ENCODE results near the gene IPO5. TPM values are rescaled to one million over a fixed set of nuclear protein-coding genes. Genes with fewer than 3 reads are reported as not detected.

IPO5 gene
- total RNA-seq, 4 donors from 2014 or later, result 104 to 212 (median 147) TPM

GRCh38 chr13:98019186-98019585, 65.7 kb downstream of the IPO5 start:
- Histone ChIP-seq H3K4me3 (no peak overlapping the region), H3K36me3 (no peaks in the 10 kb centered on the region), H3K9me3 (no peaks in the 10 kb centered on the region), H3K27ac (no peak overlapping the region), H3K4me1 (no peaks in the 10 kb centered on the region), H3K27me3 (no peaks in the 10 kb centered on the region)
- intact Hi-C loops (cut with DNase I; ENCODE audit: low total_unique reads), result no loop called here
- TF ChIP-seq, protein P1, sequence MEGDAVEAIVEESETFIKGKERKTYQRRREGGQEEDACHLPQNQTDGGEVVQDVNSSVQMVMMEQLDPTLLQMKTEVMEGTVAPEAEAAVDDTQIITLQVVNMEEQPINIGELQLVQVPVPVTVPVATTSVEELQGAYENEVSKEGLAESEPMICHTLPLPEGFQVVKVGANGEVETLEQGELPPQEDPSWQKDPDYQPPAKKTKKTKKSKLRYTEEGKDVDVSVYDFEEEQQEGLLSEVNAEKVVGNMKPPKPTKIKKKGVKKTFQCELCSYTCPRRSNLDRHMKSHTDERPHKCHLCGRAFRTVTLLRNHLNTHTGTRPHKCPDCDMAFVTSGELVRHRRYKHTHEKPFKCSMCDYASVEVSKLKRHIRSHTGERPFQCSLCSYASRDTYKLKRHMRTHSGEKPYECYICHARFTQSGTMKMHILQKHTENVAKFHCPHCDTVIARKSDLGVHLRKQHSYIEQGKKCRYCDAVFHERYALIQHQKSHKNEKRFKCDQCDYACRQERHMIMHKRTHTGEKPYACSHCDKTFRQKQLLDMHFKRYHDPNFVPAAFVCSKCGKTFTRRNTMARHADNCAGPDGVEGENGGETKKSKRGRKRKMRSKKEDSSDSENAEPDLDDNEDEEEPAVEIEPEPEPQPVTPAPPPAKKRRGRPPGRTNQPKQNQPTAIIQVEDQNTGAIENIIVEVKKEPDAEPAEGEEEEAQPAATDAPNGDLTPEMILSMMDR (IDR thresholded peaks at IDR 0.05), result no peak
- TF ChIP-seq POLR2A (IDR thresholded peaks at IDR 0.05), result no peak
- no peak for DNase-seq

DNA sequence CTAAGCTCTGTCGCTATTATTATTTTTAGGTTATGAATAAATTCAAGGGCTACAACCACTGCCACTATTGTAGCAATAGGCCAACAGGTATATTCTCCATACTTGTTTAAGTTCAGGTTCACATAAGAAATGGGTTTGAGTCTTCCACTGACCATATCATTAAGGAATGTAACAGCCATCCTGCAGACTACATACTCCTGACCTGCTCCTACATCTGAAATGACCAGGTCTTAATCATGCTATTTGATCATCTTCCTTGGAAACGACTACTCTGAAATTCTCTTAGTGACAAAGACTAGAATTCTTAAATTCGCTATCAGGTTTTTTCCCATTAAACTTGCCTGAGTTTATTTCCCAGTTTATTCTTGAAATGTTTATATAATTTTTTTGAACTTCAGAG, 66.8 kb downstream of the IPO5 start:
- intact Hi-C loops (cut with DNase I; ENCODE audit: low total_unique reads), result no loop called here
- Histone ChIP-seq H3K27me3 (no peaks in the 10 kb centered on the region), H3K9me3 (no peaks in the 10 kb centered on the region), H3K4me1 (no peaks in the 10 kb centered on the region), H3K36me3 (no peaks in the 10 kb centered on the region), H3K4me3 (no peak overlapping the region), H3K27ac (no peak overlapping the region)
- no peak for TF ChIP-seq POLR2A (IDR thresholded peaks at IDR 0.05)
- TF ChIP-seq, protein P1 (IDR thresholded peaks at IDR 0.05), result no peak
- DNase-seq, result no peak

DNA sequence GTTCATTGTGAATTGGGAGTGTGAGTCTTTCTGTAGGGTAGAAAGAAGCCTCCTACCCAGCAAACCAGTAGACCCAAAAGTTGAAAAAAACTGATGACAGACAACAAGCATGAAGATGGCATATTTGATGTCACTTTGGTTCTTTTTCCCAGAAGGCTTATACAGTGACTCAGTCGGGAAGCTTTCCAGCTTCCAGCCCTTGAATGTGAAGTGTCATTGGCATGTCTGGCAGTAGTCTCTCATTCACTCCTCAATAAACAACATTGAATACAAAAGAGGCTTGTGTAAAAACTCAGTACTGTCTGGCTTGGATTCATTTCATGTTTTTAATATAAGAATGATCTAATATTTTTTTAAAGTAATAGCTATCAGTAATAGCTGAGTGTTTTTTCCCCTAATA, 68.7 kb downstream of the IPO5 start:
- no peaks in the 10 kb centered on the region for H3K36me3 ChIP-seq
- intact Hi-C loops (cut with DNase I; ENCODE audit: low total_unique reads), result no loop called here
- no peak for TF ChIP-seq POLR2A (IDR thresholded peaks at IDR 0.05)
- TF ChIP-seq, protein P1 (IDR thresholded peaks at IDR 0.05), result no peak
- H3K4me1 ChIP-seq, result no peaks in the 10 kb centered on the region
- H3K27ac ChIP-seq, result no peak overlapping the region
- no peaks in the 10 kb centered on the region for H3K27me3 ChIP-seq
- no peak for DNase-seq
- H3K9me3 ChIP-seq, result no peaks in the 10 kb centered on the region
- no peak overlapping the region for H3K4me3 ChIP-seq

DNA sequence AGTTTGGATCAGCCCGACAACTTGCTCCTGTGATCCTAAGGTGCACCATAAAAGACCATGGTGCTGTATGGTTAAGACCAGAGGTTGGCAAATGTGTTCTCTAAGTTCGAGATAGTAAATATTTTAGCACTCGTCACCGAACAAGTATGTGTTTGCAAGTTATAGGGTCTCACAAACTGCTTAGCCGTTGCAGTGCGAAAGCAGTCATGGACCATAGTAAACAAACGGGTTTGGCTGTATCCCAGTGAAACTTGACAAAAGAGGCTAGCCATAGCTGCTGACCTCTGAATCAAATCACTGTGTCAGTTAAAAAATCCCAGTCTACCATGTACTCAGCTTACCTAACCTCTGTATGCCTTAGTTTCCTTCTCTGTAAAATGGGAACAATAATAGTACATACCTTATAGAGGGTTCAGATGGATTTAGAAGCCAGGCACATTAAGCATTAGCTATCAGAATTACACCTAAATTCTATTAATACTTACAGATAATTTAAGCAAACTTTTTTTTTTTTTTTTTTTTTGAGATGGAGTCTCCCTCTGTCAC, 72.1 kb downstream of the IPO5 start:
- no peak overlapping the region for H3K4me3 ChIP-seq
- DNase-seq, result no peak
- no peaks in the 10 kb centered on the region for H3K27me3 ChIP-seq
- no peaks in the 10 kb centered on the region for H3K36me3 ChIP-seq
- no peaks in the 10 kb centered on the region for H3K9me3 ChIP-seq
- intact Hi-C loops (cut with DNase I; ENCODE audit: low total_unique reads), result no loop called here
- no peak for TF ChIP-seq POLR2A (IDR thresholded peaks at IDR 0.05)
- TF ChIP-seq, protein P1 (IDR thresholded peaks at IDR 0.05), result no peak
- H3K27ac ChIP-seq, result no peak overlapping the region
- H3K4me1 ChIP-seq, result no peaks in the 10 kb centered on the region

GRCh38 chr13:98026457-98026857, 73.0 kb downstream of the IPO5 start:
- no peaks in the 10 kb centered on the region for H3K4me1 ChIP-seq
- no peak for TF ChIP-seq POLR2A (IDR thresholded peaks at IDR 0.05)
- TF ChIP-seq, protein P1 (IDR thresholded peaks at IDR 0.05), result no peak
- H3K9me3 ChIP-seq, result no peaks in the 10 kb centered on the region
- no peak overlapping the region for H3K4me3 ChIP-seq
- H3K36me3 ChIP-seq, result no peaks in the 10 kb centered on the region
- H3K27me3 ChIP-seq, result no peaks in the 10 kb centered on the region
- DNase-seq, result no peak
- intact Hi-C loops (cut with DNase I; ENCODE audit: low total_unique reads), result no loop called here
- no peak overlapping the region for H3K27ac ChIP-seq
